Measurements from ENCODE around the gene MT1B.

- TF ChIP-seq CTCF (conservative IDR thresholded peaks at IDR 0.05; ENCODE audit: low read length) (no peak), EZH2phosphoT487 (IDR thresholded peaks at IDR 0.05; ENCODE audit: borderline replicate concordance, low read depth, low read length) (no peak)
These were observed 18.8 kb upstream of the MT1B start for GRCh38 chr16:56632848-56633365.

Data from OCI-LY7 (cell line).